BE2C (cell line): ENCODE results near the gene MAN2B2.

ENCODE experiments used
- DNase-seq: peaks from one replicate; pipeline ENCODE4 v3.0.0-alpha.2; 2020
- H3K27me3 ChIP-seq: fragments of 250-450 bp; sonication (Bioruptor Pico); 2 replicates; pipeline ENCODE4 v1.5.1; 2020; ENCODE audit warnings: mild to moderate bottlenecking
- H3K36me3 ChIP-seq: fragments of 250-450 bp; sonication (Bioruptor Pico); 2 replicates; pipeline ENCODE4 v1.5.1; 2020; ENCODE audit warnings: mild to moderate bottlenecking
- H3K4me1 ChIP-seq: fragments of 250-450 bp; sonication (Bioruptor Pico); 2 replicates; pipeline ENCODE4 v1.5.1; 2020
- H3K4me3 ChIP-seq: 2 replicates; pipeline ENCODE4 v1.5.1; 2011; ENCODE audit warnings: low read depth, low read length
- H3K9me3 ChIP-seq: fragments of 250-450 bp; sonication (Bioruptor Pico); 2 replicates; pipeline ENCODE4 v1.5.1; 2020
- TF ChIP-seq, protein P1 (sequence below): IDR thresholded peaks from 2 replicates; pipeline ENCODE4 v1.5.1; 2012; ENCODE audit warnings: mild to moderate bottlenecking, low read depth, low read length

MAN2B2 gene

DNA sequence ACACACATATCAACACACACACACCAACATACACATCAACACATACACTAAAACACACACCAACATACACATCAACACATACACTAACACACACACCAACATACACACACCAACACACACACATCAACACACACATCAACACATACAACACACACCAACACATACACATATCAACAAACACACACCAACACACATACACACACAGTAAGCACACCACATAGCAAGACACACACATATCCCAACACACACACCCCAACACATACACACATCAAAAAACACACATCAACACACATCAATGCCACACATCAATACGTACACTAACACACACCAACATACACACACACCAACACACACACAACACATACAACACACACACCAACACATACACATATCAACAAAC is 40.9 kb upstream of the MAN2B2 start:
- no peaks in the 10 kb centered on the region for H3K4me1 ChIP-seq
- H3K27me3 ChIP-seq, result no peaks in the 10 kb centered on the region; the same call in 1 of the 2 replicates
- TF ChIP-seq, protein P1, sequence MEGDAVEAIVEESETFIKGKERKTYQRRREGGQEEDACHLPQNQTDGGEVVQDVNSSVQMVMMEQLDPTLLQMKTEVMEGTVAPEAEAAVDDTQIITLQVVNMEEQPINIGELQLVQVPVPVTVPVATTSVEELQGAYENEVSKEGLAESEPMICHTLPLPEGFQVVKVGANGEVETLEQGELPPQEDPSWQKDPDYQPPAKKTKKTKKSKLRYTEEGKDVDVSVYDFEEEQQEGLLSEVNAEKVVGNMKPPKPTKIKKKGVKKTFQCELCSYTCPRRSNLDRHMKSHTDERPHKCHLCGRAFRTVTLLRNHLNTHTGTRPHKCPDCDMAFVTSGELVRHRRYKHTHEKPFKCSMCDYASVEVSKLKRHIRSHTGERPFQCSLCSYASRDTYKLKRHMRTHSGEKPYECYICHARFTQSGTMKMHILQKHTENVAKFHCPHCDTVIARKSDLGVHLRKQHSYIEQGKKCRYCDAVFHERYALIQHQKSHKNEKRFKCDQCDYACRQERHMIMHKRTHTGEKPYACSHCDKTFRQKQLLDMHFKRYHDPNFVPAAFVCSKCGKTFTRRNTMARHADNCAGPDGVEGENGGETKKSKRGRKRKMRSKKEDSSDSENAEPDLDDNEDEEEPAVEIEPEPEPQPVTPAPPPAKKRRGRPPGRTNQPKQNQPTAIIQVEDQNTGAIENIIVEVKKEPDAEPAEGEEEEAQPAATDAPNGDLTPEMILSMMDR, result no peak
- H3K9me3 ChIP-seq, result no peaks in the 10 kb centered on the region
- no peaks in the 10 kb centered on the region for H3K36me3 ChIP-seq
- no peak overlapping the region for H3K4me3 ChIP-seq
- no peak for DNase-seq

- Histone ChIP-seq H3K36me3 (no peaks in the 10 kb centered on the region), H3K4me3 (no peak overlapping the region), H3K9me3 (no peaks in the 10 kb centered on the region), H3K4me1 (no peaks in the 10 kb centered on the region), H3K27me3 (no peaks in the 10 kb centered on the region; the same call in 1 of the 2 replicates)
- TF ChIP-seq, protein P1, result no peak
- no peak for DNase-seq
Measured at GRCh38 chr4:6534618-6535328, 40.2 kb upstream of the MAN2B2 start.

DNA sequence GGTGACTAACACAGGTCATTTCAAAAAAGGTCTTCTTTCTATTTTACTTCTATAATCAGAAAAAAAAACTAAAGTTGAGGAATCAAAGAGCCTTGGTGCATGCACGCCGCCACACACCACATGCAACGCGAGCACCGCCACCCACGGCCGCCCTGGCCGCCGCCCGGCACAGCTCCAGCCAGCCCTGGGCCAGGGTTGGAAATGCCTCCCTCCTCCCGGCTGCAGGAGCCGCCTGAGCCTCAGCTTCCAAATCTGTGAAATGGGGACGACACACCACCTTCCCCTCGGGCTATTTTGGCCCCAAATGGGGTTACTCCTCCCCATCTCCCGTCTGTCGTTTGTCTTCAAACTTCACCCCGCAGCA is 39.7 kb upstream of the MAN2B2 start:
- H3K27me3 ChIP-seq, result no peaks in the 10 kb centered on the region; the same call in 1 of the 2 replicates
- TF ChIP-seq, protein P1, result no peak
- H3K4me1 ChIP-seq, result no peaks in the 10 kb centered on the region
- no peaks in the 10 kb centered on the region for H3K9me3 ChIP-seq
- no peaks in the 10 kb centered on the region for H3K36me3 ChIP-seq
- DNase-seq, result no peak
- no peak overlapping the region for H3K4me3 ChIP-seq

- Histone ChIP-seq H3K4me3 (no peak overlapping the region), H3K4me1 (no peaks in the 10 kb centered on the region), H3K9me3 (no peaks in the 10 kb centered on the region), H3K27me3 (no peaks in the 10 kb centered on the region; the same call in 1 of the 2 replicates), H3K36me3 (no peaks in the 10 kb centered on the region)
- no peak for DNase-seq
- TF ChIP-seq, protein P1, result no peak
Measured at GRCh38 chr4:6535706-6536105, 39.3 kb upstream of the MAN2B2 start.

DNA sequence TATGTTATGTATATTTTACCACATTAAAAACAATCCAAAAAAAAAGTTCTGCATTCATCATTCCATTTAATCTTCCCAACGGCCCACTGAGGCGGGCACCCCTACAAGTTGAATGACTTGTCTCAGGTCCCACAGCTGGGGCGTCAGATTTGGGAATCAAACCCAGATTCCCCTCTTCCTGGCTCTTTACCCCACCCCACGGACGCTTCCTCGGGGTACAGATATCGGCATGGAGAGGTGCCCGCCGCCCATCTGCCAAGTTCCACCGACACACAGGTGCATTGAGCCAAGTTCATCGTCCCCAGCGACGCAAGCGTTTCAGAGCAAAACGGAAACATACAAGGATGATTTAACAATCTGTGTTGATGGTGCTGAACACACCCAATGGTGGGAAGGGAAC is 36.9 kb upstream of the MAN2B2 start:
- TF ChIP-seq, protein P1, result no peak
- H3K27me3 ChIP-seq, result no peaks in the 10 kb centered on the region; the same call in 1 of the 2 replicates

DNA sequence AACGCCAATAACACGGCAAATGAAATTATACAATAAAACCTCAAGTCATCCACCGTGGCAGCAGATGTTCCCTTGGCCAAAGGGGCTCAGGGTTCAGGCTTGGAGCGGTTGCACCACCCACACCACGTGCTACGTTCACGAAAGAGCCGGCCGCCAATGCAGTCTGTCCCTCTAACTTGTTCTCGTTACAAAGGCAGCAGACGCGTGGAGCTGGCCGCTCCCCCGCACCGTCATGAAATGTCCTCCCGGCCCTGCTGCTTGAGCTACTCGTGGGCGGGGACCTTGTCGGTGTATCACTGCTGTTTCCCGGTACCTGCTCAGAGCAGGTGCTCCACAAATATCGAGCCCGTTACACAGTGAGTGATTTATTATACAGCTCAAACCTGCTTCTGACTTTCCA is 36.4 kb upstream of the MAN2B2 start:
- no peak overlapping the region for H3K4me3 ChIP-seq
- TF ChIP-seq, protein P1, result no peak
- no peaks in the 10 kb centered on the region; the same call in 1 of the 2 replicates for H3K27me3 ChIP-seq
- H3K4me1 ChIP-seq, result no peaks in the 10 kb centered on the region
- peak; percentile 28 for DNase-seq
- H3K36me3 ChIP-seq, result no peaks in the 10 kb centered on the region
- no peaks in the 10 kb centered on the region for H3K9me3 ChIP-seq

More for the DNA sequence above, 36.9 kb upstream of the MAN2B2 start:
- no peak overlapping the region for H3K4me3 ChIP-seq
- H3K9me3 ChIP-seq, result no peaks in the 10 kb centered on the region
- DNase-seq, result no peak
- no peaks in the 10 kb centered on the region for H3K36me3 ChIP-seq
- H3K4me1 ChIP-seq, result no peaks in the 10 kb centered on the region
